CD4-positive, alpha-beta T cell (primary cell): ENCODE results near the gene ELP4. TPM values are rescaled to one million over a fixed set of nuclear protein-coding genes. Genes with fewer than 3 reads are reported as not detected.
A peak's percentile ranks its signal among the peaks of the same experiment; 100 is the strongest.

Source experiments
- ATAC-seq: fragments of 200-7000 bp; cut with Tn5 transposase; one replicate; pipeline ENCODE4 v1.10.0; 2022; ENCODE audit warnings: mild to moderate bottlenecking; ENCODE audit not compliant: poor library complexity
- CTCF ChIA-PET: fragments of 350-600 bp; sonication (Branson Sonifier 250); formaldehyde crosslinking; loops from one replicate; lab custom pipeline; 2021; ENCODE audit warnings: antibody characterized with exemption, inconsistent platforms; lab: Charles Lee
- POLR2A ChIA-PET: fragments of 350-600 bp; sonication (Branson Sonifier 250); formaldehyde crosslinking; loops from one replicate; lab custom pipeline; 2021; ENCODE audit warnings: antibody characterized with exemption, inconsistent platforms; lab: Charles Lee
- DNase-seq, 14 experiments: peaks; one replicate each; pipeline ENCODE4 v3.0.0-alpha.2; 2013 to 2020; ENCODE audit warnings: mixed read lengths in 2 of 14
- H3K27ac ChIP-seq, 2 donors: one replicate each; pipeline versions ENCODE4 v1.5.1 to v1.7.0; 2013; ENCODE audit warnings: low read length in 2 of 2, low read depth in 1 of 2, mild to moderate bottlenecking in 1 of 2
- H3K27me3 ChIP-seq, 2 experiments: 1 replicate in 1 of 2; 2 replicates in 1 of 2; pipeline versions ENCODE4 v1.6.1 to v1.7.0; 2013; ENCODE audit warnings: low read length in 2 of 2, control low read depth in 1 of 2, mild to moderate bottlenecking in 1 of 2, moderate library complexity in 1 of 2; ENCODE audit not compliant: insufficient read depth in 2 of 2, control insufficient read depth in 1 of 2
- H3K36me3 ChIP-seq: one replicate; pipeline ENCODE4 v1.6.1; 2013; ENCODE audit warnings: low read length, control low read depth; ENCODE audit not compliant: insufficient read depth
- H3K4me1 ChIP-seq: one replicate; pipeline ENCODE4 v1.6.1; 2013; ENCODE audit warnings: low read length, control low read depth; ENCODE audit not compliant: insufficient read depth
- H3K4me3 ChIP-seq: one replicate; pipeline ENCODE4 v1.5.1; 2013; ENCODE audit warnings: mild to moderate bottlenecking, low read length, moderate library complexity
- H3K9me3 ChIP-seq, 2 experiments: 1 replicate in 1 of 2; 2 replicates in 1 of 2; pipeline versions ENCODE4 v1.6.1 to v1.7.0; 2013; ENCODE audit warnings: low read length in 2 of 2, mild to moderate bottlenecking in 2 of 2, control low read depth in 1 of 2, moderate library complexity in 1 of 2; ENCODE audit not compliant: control insufficient read depth in 1 of 2, insufficient read depth in 1 of 2
- H3K27ac Mint-ChIP-seq: one replicate; pipeline ENCODE4 v1.8.0; 2020; ENCODE audit warnings: mixed read lengths
- H3K27me3 Mint-ChIP-seq: one replicate; pipeline ENCODE4 v1.8.0; 2021; ENCODE audit warnings: mixed read lengths
- H3K36me3 Mint-ChIP-seq: one replicate; pipeline ENCODE4 v1.8.0; 2021; ENCODE audit warnings: low read depth, mixed read lengths
- H3K4me1 Mint-ChIP-seq: one replicate; pipeline ENCODE4 v1.8.0; 2021; ENCODE audit warnings: low read depth, mixed read lengths
- H3K4me3 Mint-ChIP-seq: one replicate; pipeline ENCODE4 v1.8.0; 2020; ENCODE audit warnings: mild to moderate bottlenecking, mixed read lengths
- H3K9me3 Mint-ChIP-seq: one replicate; pipeline ENCODE4 v1.8.0; 2020; ENCODE audit warnings: mixed read lengths
- CTCF ChIP-seq: fragments of 200-600 bp; IDR thresholded peaks from one replicate; pipeline ENCODE4 v1.8.0; 2022; ENCODE audit warnings: antibody characterized with exemption, mild to moderate bottlenecking
- intact Hi-C, 2 experiments: fragments of 100-400 bp; cut with DNase I in 1 of 2; cut with micrococcal nuclease in 1 of 2; formaldehyde crosslinking; loops; one replicate each; pipeline versions ENCODE4 v1.15.1 to v1.9.0; 2023 to 2025; cut with DNase I, micrococcal nuclease
- total RNA-seq, 174 experiments: library from RNA in 2 of 174; stranded (reverse) in 2 of 174; gene quantifications; one replicate each; pipeline ENCODE4 v1.2.3 and lab custom pipeline; 2021 to 2026

ELP4 gene
- total RNA-seq, 2 experiments from 2014 or later, result 9.5 to 10.3 TPM

GRCh38 chr11:31808721-31809540, 299.4 kb downstream of the ELP4 start:
- Histone ChIP-seq H3K4me1 (peaks cover 74% of the 10 kb centered on the region), H3K27ac (no peak overlapping the region), H3K9me3 (peaks cover 0 to 54% of the 10 kb centered on the region in 2 experiments), H3K4me3 (no peak overlapping the region), H3K27me3 (peaks cover 86 to 97% of the 10 kb centered on the region in 2 experiments), H3K36me3 (no peaks in the 10 kb centered on the region)
- TF ChIP-seq CTCF, result no peak
- no peak for ATAC-seq
- DNase-seq, result no peak
- Mint-ChIP-seq H3K27ac (no peak overlapping the region), H3K4me3 (peak overlapping the region; percentile 84), H3K9me3 (peaks cover 2% of the 10 kb centered on the region), H3K36me3 (no peaks in the 10 kb centered on the region), H3K27me3 (peaks cover 85% of the 10 kb centered on the region), H3K4me1 (peaks cover 67% of the 10 kb centered on the region)
- CTCF ChIA-PET, result no interaction called here
- intact Hi-C loops, result no loop called here
- POLR2A ChIA-PET, result no interaction called here

- Mint-ChIP-seq H3K9me3 (peaks cover 2% of the 10 kb centered on the region), H3K4me1 (peaks cover 61% of the 10 kb centered on the region), H3K27ac (no peak overlapping the region), H3K27me3 (peaks cover 83% of the 10 kb centered on the region), H3K36me3 (no peaks in the 10 kb centered on the region), H3K4me3 (peak overlapping the region; percentile 84)
- Histone ChIP-seq H3K4me1 (peaks cover 74% of the 10 kb centered on the region), H3K9me3 (peaks cover 0 to 54% of the 10 kb centered on the region in 2 experiments), H3K27ac (no peak overlapping the region), H3K36me3 (no peaks in the 10 kb centered on the region), H3K4me3 (no peak overlapping the region), H3K27me3 (peaks cover 86 to 97% of the 10 kb centered on the region in 2 experiments)
- ChIA-PET CTCF (no interaction called here), POLR2A (no interaction called here)
- ATAC-seq (no peak), DNase-seq (no peak)
- no peak for TF ChIP-seq CTCF
- intact Hi-C loops, result no loop called here
Observed at GRCh38 chr11:31809541-31809856, 299.9 kb downstream of the ELP4 start.

- Histone ChIP-seq H3K36me3 (no peaks in the 10 kb centered on the region), H3K27me3 (peaks cover 87 to 97% of the 10 kb centered on the region in 2 experiments), H3K4me3 (peak overlapping the region; percentile 33), H3K9me3 (peaks cover 0 to 54% of the 10 kb centered on the region in 2 experiments), H3K4me1 (peaks cover 75% of the 10 kb centered on the region), H3K27ac (no peak overlapping the region)
- Mint-ChIP-seq H3K27me3 (peaks cover 85% of the 10 kb centered on the region), H3K9me3 (peaks cover 2% of the 10 kb centered on the region), H3K4me3 (peak overlapping the region; percentile 88), H3K4me1 (peaks cover 61% of the 10 kb centered on the region), H3K27ac (no peak overlapping the region), H3K36me3 (no peaks in the 10 kb centered on the region)
- ChIA-PET CTCF (no interaction called here), POLR2A (no interaction called here)
- intact Hi-C loops, result no loop called here
- ATAC-seq (no peak), DNase-seq (peak in 1 of 14 experiments; percentile 32)
- TF ChIP-seq CTCF, result no peak
Observed at GRCh38 chr11:31809857-31810778, 300.6 kb downstream of the ELP4 start.
